NK-92 (cell line): ENCODE data around the gene VAPB.
"Not testable (repeated sequence)": the region's sequence is repeated elsewhere in the genome, so short reads cannot be mapped to it uniquely, and the experiment has no call there.

Experiments used
- DNase-seq: peaks from one replicate; lab custom pipeline; 2025; ENCODE audit not compliant: unreplicated experiment; lab: John Stamatoyannopoulos, UW

Gene VAPB

GRCh38 chr20:58406422-58407001 is 17.5 kb downstream of the VAPB start:
- no peak for DNase-seq

GRCh38 chr20:58407201-58407873 is 18.3 kb downstream of the VAPB start:
- DNase-seq: no peak

- no peak for DNase-seq
Measured at GRCh38 chr20:58407966-58408557, 19.0 kb downstream of the VAPB start.

GRCh38 chr20:58408603-58409246 is 19.7 kb downstream of the VAPB start:
- no peak for DNase-seq

GRCh38 chr20:58414216-58414615 is 25.2 kb downstream of the VAPB start:
- DNase-seq: not testable (repeated sequence)

- DNase-seq: not testable (repeated sequence)
Measured at GRCh38 chr20:58414786-58415185, 25.8 kb downstream of the VAPB start.

- no peak for DNase-seq
Measured at GRCh38 chr20:58416057-58416456, 27.0 kb downstream of the VAPB start.

GRCh38 chr20:58416835-58417234 is 27.8 kb downstream of the VAPB start:
- DNase-seq: no peak

GRCh38 chr20:58417438-58417837 is 28.4 kb downstream of the VAPB start:
- DNase-seq: no peak

GRCh38 chr20:58418949-58419748 is 30.1 kb downstream of the VAPB start:
- DNase-seq: no peak

GRCh38 chr20:58420798-58421496 is 31.9 kb downstream of the VAPB start:
- no peak for DNase-seq

GRCh38 chr20:58421497-58421850 is 32.4 kb downstream of the VAPB start:
- DNase-seq: no peak

- DNase-seq: no peak
Measured at GRCh38 chr20:58424218-58424969, 35.4 kb downstream of the VAPB start.

GRCh38 chr20:58427571-58427970 is 38.5 kb downstream of the VAPB start:
- DNase-seq: not testable (repeated sequence)

- no peak for DNase-seq
Measured at GRCh38 chr20:58428364-58428763, 39.3 kb downstream of the VAPB start.

- no peak for DNase-seq
Measured at GRCh38 chr20:58429303-58429702, 40.3 kb downstream of the VAPB start.

- DNase-seq: no peak
Measured at GRCh38 chr20:58431134-58431533, 42.1 kb downstream of the VAPB start.

GRCh38 chr20:58432186-58432954 is 43.3 kb downstream of the VAPB start:
- no peak for DNase-seq

- DNase-seq: no peak
Measured at GRCh38 chr20:58433029-58433647, 44.1 kb downstream of the VAPB start.
